ENCODE data around the gene PLA2G6.

Gene PLA2G6

GRCh38 chr22:38181453-38182200, at the start of gene PLA2G6:
TSS of gene PLA2G6 (minus strand) at chr22:38181830. CDS start at chr22:38169426, 12,404 bp downstream.
- peak; percentile 96 for DNase-seq (ENCODE audit: low read depth)

DNA sequence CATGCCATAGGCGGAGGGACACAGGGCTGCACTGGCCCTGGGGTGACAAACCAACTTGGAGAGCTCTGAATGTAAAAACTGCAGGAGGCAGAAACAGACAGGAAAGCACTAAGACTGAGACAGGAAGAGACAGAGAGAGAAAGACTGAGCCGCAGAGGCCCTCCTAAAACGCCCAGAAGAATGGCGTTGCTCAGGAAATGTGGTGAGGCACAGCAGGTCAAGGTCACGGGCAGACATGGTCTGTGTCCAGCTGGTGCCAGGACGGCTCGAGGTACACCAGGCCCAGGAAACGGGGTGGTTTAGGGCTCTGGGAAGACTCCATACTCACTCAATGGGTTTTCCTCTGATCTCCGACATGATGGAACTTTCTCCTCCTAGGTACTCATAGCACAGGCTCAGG, 49.3 kb upstream of the PLA2G6 start:
- DNase-seq (ENCODE audit: low read depth) = no peak

DNA sequence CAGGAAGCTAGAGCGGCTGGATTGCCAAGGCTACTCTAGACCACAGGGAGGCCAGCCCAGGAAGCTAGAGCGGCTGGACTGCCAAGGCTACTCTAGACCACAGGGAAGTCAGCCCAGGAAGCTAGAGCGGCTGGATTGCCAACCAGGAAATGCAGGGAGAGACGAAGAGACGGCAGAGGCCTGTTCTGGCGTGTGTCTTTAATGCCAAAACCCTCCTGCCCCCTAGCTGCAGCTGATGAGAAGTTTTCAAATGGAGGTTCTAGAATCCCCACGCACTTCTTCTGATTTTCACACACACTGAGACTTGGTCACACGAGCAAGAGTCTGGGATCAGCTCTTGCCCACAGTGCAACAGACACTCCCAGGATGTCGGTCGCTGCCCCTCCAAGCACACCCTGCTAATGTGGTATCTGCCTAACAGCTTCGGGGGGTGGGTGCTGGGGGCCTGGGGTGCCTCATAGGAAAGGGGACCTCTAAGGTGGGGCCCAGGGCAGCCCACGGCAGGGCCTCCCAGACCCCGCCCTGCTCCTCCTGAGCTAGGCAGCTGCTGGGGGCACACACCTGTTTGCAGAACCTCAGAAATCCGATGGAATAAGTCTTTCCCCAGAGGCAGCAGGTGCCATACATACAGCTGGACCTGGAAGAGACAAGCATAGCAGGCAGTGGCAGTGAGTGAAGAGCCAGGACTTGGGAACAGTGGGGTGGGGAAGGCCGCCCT, 48.6 kb upstream of the PLA2G6 start:
- peak; percentile 67 for DNase-seq (ENCODE audit: low read depth)

DNA sequence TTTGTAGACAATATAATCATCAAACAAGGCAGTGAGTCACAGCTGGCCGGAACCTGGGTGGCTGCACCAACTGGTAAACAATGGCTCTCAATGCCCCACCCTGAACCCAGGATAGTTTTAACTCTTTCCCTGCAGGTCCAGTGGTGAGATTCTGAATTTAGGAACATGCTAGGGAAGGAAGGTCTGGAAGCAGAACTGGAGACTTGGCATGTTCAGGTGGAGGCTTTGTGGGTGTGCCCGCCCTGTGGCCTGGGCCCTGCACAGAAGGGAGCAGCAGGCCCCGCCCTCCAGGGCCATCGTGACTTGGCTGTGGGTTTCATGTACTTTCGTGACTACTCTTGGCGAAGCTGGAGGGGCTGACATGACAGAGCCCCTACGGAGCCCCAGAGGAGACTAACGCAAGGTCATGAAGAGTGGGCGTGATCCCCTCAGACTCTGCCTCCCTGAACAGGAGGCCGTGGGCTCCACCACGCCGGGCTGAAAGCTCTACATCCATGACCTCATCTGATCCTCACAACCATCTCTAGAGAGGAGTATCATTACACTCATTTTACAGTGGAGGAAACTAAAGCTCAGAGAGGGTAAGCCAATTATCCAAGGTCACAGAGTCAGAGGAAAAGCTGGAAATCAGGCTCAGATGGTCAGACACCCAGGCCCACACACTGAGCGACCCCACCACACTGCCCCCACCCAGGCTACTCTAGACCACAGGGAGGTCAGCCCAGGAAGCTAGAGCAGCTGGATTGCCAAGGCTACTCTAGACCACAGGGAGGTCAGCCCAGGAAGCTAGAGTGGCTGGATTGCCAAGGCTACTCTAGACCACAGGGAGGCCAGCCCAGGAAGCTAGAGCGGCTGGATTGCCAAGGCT, 47.5 kb upstream of the PLA2G6 start:
- DNase-seq (ENCODE audit: low read depth) = no peak

- DNase-seq (ENCODE audit: low read depth) = no peak
These were observed 46.8 kb upstream of the PLA2G6 start for GRCh38 chr22:38228326-38228872.

- no peak for DNase-seq (ENCODE audit: low read depth)
These were observed 45.4 kb upstream of the PLA2G6 start for GRCh38 chr22:38226853-38227649.

DNA sequence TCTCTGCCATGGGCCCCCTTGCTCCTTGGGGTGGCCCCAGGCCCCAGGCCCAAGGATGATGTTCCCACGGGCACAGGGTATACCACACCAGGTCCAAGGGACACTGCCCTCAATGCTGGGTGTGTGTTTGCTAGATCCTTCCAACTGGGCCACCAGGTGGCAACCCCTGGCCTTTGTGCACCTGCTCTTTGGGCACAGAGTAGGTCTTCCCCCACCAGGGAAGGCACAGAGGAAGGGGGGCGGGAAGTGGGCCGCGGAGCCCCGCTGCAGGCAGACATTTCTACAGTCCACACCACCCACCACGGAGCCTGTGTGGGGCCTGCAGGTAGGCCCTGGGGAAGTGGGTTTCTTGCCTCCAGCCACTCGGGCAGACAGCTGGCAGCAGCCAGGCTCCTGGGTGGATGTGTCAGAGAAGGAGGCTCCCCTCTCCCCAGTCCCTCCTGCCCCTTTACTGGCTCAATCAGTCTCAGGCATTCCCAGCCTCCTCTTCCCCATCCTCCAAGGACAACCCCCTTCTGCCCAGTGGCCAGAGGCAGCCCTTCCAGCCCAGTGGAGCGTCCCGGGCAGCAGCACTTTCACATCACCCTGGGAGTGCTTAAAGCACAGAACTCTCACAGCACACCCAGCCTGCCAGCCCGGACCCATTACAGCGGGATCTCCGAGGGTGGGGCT, 41.8 kb upstream of the PLA2G6 start:
- DNase-seq (ENCODE audit: low read depth) = no peak

- DNase-seq (ENCODE audit: low read depth) = no peak
These were observed 41.1 kb upstream of the PLA2G6 start for GRCh38 chr22:38222797-38223119.

DNA sequence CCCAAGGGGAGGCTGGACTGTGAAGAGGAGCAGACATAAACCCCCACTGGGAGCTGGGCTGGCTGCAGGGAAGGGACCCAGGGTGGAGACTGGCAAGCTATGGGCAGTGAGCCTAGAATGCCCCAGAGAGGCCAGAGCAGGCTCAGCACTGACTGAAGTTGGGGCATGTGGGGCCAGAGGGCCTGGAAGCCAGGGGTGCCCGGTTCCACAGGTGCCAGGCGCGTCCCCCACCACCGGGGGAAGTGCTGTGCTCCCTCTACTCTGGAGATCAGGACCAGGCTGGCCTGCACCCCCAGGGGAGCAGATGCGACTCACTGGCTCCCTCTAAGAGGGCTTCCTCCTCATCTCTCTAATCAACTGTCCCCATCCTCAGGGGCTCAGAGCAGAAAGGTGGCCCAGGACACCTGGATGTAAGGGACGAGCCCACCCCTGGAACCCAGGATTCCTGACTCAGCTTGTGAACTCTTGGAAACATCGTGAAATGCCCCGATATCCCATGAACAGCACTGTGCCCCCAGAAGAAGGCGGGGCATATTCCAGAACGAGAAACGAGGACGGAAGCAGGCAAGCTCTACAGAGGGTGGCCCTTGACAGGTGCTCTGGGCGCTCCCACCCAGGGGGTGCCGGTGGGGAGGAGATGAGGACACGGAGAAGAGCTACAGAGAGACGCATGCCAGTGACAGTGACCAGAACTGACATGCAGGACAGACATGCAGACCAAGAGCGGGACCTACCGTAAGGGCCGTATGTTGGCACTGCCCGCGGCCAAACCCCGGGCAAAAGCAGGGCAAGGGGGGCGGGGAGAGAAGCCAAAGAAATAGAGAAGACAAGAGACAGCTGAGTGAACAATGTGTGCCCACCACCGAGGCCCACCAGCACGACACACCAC, 40.5 kb upstream of the PLA2G6 start:
- DNase-seq (ENCODE audit: low read depth) = no peak

GRCh38 chr22:38221407-38221806, 39.8 kb upstream of the PLA2G6 start:
- DNase-seq (ENCODE audit: low read depth) = no peak

DNA sequence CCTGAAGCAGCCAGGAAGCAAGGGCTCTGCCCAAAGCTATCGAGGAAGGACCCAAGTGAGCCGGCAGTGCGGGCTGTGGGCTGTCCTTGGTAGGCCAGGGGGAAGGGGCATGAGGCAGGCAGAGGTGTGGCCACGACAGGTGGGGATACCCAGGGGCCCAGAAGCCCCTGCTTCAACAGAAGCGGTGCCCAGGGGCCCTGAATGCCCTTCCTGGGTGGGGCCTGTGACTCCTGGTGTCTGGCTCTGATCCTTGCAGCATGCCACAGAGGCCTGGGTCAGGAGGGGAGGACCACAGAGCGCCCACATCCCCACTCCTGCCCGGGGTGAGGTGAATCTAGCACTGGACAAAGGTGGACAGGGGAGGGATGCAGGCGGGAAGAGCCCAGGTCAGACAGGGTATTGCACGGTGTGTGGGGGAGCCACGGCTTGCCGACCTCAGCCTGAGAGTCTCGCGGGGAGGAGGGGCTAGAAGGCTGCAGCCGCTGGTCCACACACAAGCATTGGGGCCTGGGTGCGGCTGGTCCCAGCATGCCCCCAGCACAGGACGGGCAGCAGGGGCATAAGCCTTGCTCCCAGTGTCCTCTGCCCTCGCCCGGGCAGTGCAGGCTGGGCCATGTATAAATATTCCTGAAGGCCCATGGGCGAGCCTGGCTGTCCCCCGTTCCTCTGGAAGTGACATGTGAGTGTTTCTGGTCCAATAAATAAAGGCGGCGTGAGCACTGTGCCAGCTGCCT, 39.2 kb upstream of the PLA2G6 start:
- no peak for DNase-seq (ENCODE audit: low read depth)

- no peak for DNase-seq (ENCODE audit: low read depth)
These were observed 38.5 kb upstream of the PLA2G6 start for GRCh38 chr22:38220163-38220562.

- DNase-seq (ENCODE audit: low read depth) = no peak
These were observed 38.0 kb upstream of the PLA2G6 start for GRCh38 chr22:38219632-38220031.

DNA sequence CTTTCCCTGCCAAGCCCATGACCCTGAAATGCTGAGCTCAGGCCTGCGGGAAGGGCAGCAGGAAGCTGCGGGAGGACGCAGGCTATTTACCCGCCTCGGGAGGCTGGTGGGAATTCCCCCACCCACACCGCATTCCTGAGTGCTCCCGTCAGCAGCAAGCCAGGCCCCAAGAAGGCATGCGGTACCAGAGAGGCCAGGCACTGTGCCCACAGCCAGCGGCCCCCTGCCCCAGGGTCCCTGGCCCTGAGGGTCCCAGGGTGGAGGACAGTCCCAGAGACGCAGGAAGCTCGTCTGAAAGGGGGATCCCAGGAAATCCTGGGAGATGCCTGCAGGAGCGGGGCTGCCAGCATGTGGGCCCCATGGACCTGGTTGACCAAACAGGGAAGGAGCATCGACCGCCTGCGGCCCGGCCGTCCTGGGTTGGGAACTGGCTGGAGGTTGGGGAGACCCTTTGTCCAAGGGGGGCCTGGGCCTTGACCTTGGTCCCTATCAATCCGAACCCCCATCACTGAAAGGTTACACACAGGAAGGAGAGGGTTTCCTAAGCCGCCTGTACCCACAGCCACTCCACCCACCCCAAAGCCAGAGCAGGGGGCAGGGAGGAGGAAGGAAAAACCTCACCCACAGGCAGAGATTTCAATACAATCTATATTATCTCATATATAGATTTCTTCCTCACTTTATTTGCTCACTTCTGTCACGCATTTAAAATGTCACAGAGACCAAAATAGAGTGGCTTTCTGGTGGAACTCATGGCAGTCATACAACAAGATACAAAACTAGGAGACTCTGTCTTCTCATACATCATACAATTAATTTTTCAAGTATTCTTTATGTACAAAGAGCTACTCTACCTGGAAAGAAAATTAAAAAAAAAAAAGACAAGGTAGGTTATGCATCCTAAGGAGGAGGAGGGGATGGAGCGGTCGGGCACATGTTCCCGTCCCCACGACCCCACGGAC, 37.3 kb upstream of the PLA2G6 start:
- no peak for DNase-seq (ENCODE audit: low read depth)

DNA sequence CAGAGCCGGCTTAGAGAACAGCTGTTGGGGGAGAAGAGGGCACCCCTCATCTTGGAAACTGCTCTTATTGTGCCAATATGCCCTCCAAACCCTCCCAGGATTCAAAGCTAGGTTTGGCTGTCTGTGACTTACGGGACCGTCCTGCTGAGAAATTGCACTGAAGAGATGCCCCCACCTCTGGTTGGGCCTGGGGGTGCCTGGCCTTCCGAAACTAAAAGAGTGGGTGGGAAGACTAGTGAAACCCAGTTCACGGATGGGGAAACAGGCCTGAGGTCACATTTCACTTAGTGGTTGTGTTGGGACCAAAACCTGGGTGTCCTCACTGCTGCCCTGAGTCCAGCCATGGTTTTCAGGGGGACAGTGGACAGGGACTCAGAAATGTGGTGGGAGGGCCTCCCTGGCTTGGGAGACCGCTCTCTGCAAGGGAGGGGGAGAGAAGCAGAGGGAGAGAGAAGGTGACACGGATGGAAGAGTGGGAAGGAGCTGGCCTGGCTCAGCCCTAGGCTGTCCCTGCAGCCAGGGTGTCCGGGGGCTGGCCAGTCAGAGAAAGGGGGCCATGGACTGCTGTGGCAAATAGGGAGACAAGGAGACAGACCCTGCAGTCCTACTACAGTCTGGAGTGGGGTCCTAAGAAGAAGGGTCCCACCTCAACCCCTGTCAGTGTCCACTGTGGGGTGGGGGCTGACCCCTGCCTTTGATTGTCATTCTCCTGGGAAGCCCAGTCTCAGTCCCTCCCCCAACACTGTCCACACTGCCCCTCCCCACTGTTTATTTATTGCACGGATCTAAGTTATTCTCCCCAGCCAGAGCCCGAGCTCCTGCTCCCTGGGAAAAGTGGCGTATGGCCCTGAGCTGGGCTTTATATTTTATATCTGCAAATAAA, 33.8 kb upstream of the PLA2G6 start:
- DNase-seq (ENCODE audit: low read depth) = no peak

GRCh38 chr22:38214302-38215056, 32.8 kb upstream of the PLA2G6 start:
- no peak for DNase-seq (ENCODE audit: low read depth)

- DNase-seq (ENCODE audit: low read depth) = no peak
These were observed 32.3 kb upstream of the PLA2G6 start for GRCh38 chr22:38213990-38214301.
